PC-3 (cell line): ENCODE results near the gene GIGYF1. TPM values are rescaled to one million over a fixed set of nuclear protein-coding genes. Genes with fewer than 3 reads are reported as not detected.

Experiments used
- ATAC-seq: fragments of 200-7000 bp; cut with Tn5 transposase; 2 replicates; pipeline ENCODE4 v1.9.1; 2020; ENCODE audit warnings: mild to moderate bottlenecking, moderate library complexity
- BruUV-seq: library from RNA; stranded (reverse); fragments of 400-500 nt; replicated peaks from 2 replicates; lab custom pipeline; 2021; lab: Mats Ljungman, UMichigan
- CTCF ChIA-PET: fragments of 300-600 bp; sonication (Branson Sonifier 250); formaldehyde crosslinking; loops from one replicate; lab custom pipeline; 2022; ENCODE audit warnings: antibody characterized with exemption; lab: Charles Lee
- POLR2A ChIA-PET: fragments of 300-600 bp; sonication (Branson Sonifier 250); formaldehyde crosslinking; loops from one replicate; lab custom pipeline; 2022; ENCODE audit warnings: antibody characterized with exemption; ENCODE audit not compliant: unreplicated experiment; lab: Charles Lee
- DNase-seq: peaks from one replicate; pipeline ENCODE4 v3.0.0-alpha.2; 2015
- H2AFZ ChIP-seq: fragments of 300-600 bp; sonication (generic); 2 replicates; pipeline ENCODE4 v1.6.0; 2016; ENCODE audit warnings: antibody characterized with exemption, low read length
- H3F3A ChIP-seq: fragments of 300-600 bp; sonication (generic); one replicate; pipeline ENCODE4 v1.6.0; 2017; ENCODE audit warnings: antibody characterized with exemption, low read length, control low read depth, mild to moderate bottlenecking; ENCODE audit not compliant: unreplicated experiment
- H3K27ac ChIP-seq: fragments of 300-600 bp; sonication (generic); 2 replicates; pipeline ENCODE4 v1.5.1; 2016; ENCODE audit warnings: mild to moderate bottlenecking, low read length
- H3K27me3 ChIP-seq: fragments of 300-600 bp; sonication (generic); 2 replicates; pipeline ENCODE4 v1.6.1; 2016; ENCODE audit warnings: low read length, mixed read lengths
- H3K36me3 ChIP-seq: fragments of 300-600 bp; sonication (generic); 2 replicates; pipeline ENCODE4 v1.6.1; 2016; ENCODE audit warnings: low read depth, mixed run types, low read length, mixed read lengths
- H3K4me1 ChIP-seq: fragments of 300-600 bp; sonication (generic); 2 replicates; pipeline ENCODE4 v1.5.1; 2016; ENCODE audit warnings: low read length; ENCODE audit not compliant: insufficient read depth
- H3K4me2 ChIP-seq: fragments of 300-600 bp; sonication (generic); 2 replicates; pipeline ENCODE4 v1.6.0; 2016; ENCODE audit warnings: low read length
- H3K4me3 ChIP-seq: fragments of 300-600 bp; sonication (generic); 2 replicates; pipeline ENCODE4 v1.5.1; 2016; ENCODE audit warnings: mild to moderate bottlenecking, low read length, mixed read lengths
- H3K79me2 ChIP-seq: fragments of 300-600 bp; sonication (generic); 2 replicates; pipeline ENCODE4 v1.6.1; 2017; ENCODE audit warnings: low read length, mixed read lengths
- H3K9ac ChIP-seq: fragments of 300-600 bp; sonication (generic); 2 replicates; pipeline ENCODE4 v1.6.0; 2016; ENCODE audit warnings: mild to moderate bottlenecking, low read length
- H3K9me2 ChIP-seq: fragments of 300-600 bp; sonication (generic); replicated peaks from 2 replicates; pipeline ENCODE4 v1.6.1; 2016; ENCODE audit warnings: mixed run types, low read length, mixed read lengths
- H3K9me3 ChIP-seq: fragments of 300-600 bp; sonication (generic); 2 replicates; pipeline ENCODE4 v1.6.1; 2016; ENCODE audit warnings: low read length, mixed read lengths
- H4K20me1 ChIP-seq: fragments of 300-600 bp; sonication (generic); 2 replicates; pipeline ENCODE4 v1.6.1; 2016; ENCODE audit warnings: low read length, mixed read lengths
- CTCF ChIP-seq: fragments of 300-600 bp; sonication (generic); conservative IDR thresholded peaks from 2 replicates; pipeline ENCODE4 v1.5.1; 2017; ENCODE audit warnings: antibody characterized with exemption, low read depth, mild to moderate bottlenecking, low read length
- EZH2 ChIP-seq: fragments of 300-600 bp; sonication (generic); IDR thresholded peaks from one replicate; pipeline ENCODE4 v1.6.1; 2017; ENCODE audit warnings: antibody characterized with exemption, mild to moderate bottlenecking, low read length; ENCODE audit not compliant: unreplicated experiment
- EZH2phosphoT487 ChIP-seq: fragments of 300-600 bp; sonication (generic); IDR thresholded peaks from 2 replicates; pipeline ENCODE4 v1.6.1; 2018; ENCODE audit warnings: mild to moderate bottlenecking, antibody characterized with exemption, low read length, borderline replicate concordance
- intact Hi-C: fragments of 100-400 bp; cut with micrococcal nuclease; formaldehyde crosslinking; loops from 2 replicates; pipeline ENCODE4 v1.9.0; 2023
- total RNA-seq: library from RNA; depleted of rRNA; stranded (reverse); fragments of >200 nt; gene quantifications from 2 replicates; pipeline ENCODE4 v1.2.3, GENCODE V29; 2014

Gene GIGYF1
- total RNA-seq, 1 experiment from 2014 or later: 26.6 TPM

GRCh38 chr7:100735730-100736129 is 41.7 kb upstream of the GIGYF1 start:
- Histone ChIP-seq H3K9me2 (no peaks in the 10 kb centered on the region), H2AFZ (no peak overlapping the region), H3K4me3 (no peak overlapping the region), H4K20me1 (no peaks in the 10 kb centered on the region), H3K27me3 (no peaks in the 10 kb centered on the region), H3K36me3 (no peaks in the 10 kb centered on the region), H3K27ac (no peak overlapping the region), H3K4me1 (no peaks in the 10 kb centered on the region), H3F3A (no peaks in the 10 kb centered on the region), H3K9ac (no peak overlapping the region), H3K9me3 (no peaks in the 10 kb centered on the region), H3K79me2 (no peaks in the 10 kb centered on the region), H3K4me2 (no peak overlapping the region)
- POLR2A ChIA-PET: no interaction called here
- ATAC-seq (no peak), DNase-seq (no peak)
- no TSS peak for BruUV-seq
- TF ChIP-seq EZH2: no peak
- TF ChIP-seq EZH2phosphoT487: no peak
- no peak for TF ChIP-seq CTCF
- intact Hi-C loops: no loop called here
- CTCF ChIA-PET: no interaction called here

DNA sequence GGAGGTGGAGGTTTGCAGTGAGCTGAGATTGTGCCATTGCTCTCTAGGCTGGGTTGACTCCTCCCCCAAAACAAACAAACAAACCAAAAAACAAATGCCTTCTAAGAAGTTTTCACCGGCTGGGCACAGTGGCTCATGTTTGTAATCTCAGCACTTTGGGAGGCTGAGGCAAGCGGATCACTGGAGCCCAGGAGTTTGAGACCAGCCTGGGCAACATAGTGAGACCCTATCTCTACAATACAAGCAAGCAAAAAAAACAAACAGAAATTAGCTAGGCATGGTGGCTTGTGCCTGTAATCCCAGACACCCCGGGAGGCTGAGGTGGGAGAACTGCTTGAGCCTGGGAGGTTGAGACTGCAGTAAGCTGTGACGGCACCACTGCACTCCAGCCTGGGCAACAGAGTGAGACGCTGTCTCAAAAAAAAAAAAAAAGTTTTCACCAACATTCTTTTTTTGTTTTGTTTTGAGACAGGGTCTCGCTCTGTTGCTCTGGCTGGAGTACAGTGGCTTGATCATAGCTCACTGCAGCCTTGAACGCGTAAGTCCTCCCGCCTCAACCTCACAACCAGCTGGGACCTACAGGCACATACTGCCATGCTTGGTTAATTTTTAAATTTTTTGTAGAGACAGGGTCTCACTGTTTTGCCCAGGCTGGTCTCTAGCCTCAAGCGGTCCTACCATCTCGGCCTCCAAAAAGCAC is 38.0 kb upstream of the GIGYF1 start:
- ATAC-seq (no peak), DNase-seq (no peak)
- no peaks in the 10 kb centered on the region for H3K9me3 ChIP-seq
- H3K4me3 ChIP-seq: no peak overlapping the region
- ChIA-PET CTCF (no interaction called here), POLR2A (no interaction called here)
- TF ChIP-seq EZH2phosphoT487 (no peak), EZH2 (no peak), CTCF (no peak)
- no peaks in the 10 kb centered on the region for H3K36me3 ChIP-seq
- H3K4me2 ChIP-seq: no peak overlapping the region
- no peak overlapping the region for H3K9ac ChIP-seq
- intact Hi-C loops: no loop called here
- H3F3A ChIP-seq: no peaks in the 10 kb centered on the region
- no peak overlapping the region for H2AFZ ChIP-seq
- H3K27me3 ChIP-seq: no peaks in the 10 kb centered on the region
- H4K20me1 ChIP-seq: no peaks in the 10 kb centered on the region
- no peaks in the 10 kb centered on the region for H3K79me2 ChIP-seq
- BruUV-seq: no TSS peak
- H3K27ac ChIP-seq: no peak overlapping the region
- H3K9me2 ChIP-seq: no peaks in the 10 kb centered on the region
- peaks cover 2% of the 10 kb centered on the region; the same call in 1 of the 2 replicates for H3K4me1 ChIP-seq

DNA sequence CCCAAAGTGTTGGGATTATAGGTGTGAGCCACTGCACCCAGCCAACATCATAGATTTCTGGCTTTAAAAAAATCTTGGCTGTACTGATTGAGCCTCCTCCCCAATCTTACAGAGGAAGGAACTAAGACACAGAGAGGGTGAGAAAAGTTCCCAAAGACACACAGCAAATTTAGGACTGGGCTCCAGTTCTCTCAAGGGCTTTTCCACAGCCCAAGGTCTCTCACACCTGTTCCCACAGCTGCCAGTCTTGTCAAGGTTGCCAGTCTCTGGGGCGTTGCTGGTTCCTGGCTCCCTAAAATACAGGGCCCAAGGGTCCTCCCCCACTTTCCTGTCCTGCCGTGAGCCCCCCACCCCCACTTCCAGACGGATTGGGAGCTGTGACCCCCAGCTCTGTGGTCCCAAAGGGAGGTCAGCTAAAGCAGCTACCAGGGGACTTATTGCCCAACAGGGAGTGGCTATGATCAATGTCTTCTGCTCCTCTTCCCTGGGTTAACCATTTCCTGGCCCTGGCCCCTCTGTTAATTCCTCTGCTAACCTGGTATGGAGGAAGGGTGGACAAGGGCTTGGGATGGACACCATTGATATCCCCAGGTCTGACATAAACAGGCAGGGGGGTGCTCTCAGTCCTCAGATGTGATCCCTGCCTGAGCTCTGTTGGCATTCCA is 36.2 kb upstream of the GIGYF1 start:
- Histone ChIP-seq H3K4me2 (no peak overlapping the region), H3K4me3 (no peak overlapping the region), H3F3A (no peaks in the 10 kb centered on the region), H3K27ac (no peak overlapping the region), H3K4me1 (peaks cover 13% of the 10 kb centered on the region), H4K20me1 (no peaks in the 10 kb centered on the region), H3K36me3 (no peaks in the 10 kb centered on the region), H3K79me2 (no peaks in the 10 kb centered on the region), H3K9ac (no peak overlapping the region), H3K9me2 (no peaks in the 10 kb centered on the region), H3K27me3 (no peaks in the 10 kb centered on the region), H3K9me3 (no peaks in the 10 kb centered on the region), H2AFZ (no peak overlapping the region)
- ChIA-PET CTCF (no interaction called here), POLR2A (interaction anchor here (0.6 kb wide), 1 partner anchor 32 kb away, joined by 7 read pairs; no protein-coding TSS in a partner anchor)
- ATAC-seq: no peak
- no peak for DNase-seq
- BruUV-seq: no TSS peak
- TF ChIP-seq EZH2phosphoT487 (no peak), CTCF (no peak), EZH2 (no peak)
- intact Hi-C loops: no loop called here
